ENCODE measurements around the gene INSIG2. TPM values are rescaled to one million over a fixed set of nuclear protein-coding genes. Genes with fewer than 3 reads are reported as not detected.
A peak's percentile ranks its signal among the peaks of the same experiment; 100 is the strongest.

Gene INSIG2
- total and polyA plus RNA-seq, 2 of the 4 experiments (the other 2 are of a cell fraction): 9.1 to 11.7 TPM

GRCh38 chr2:118089139-118089800 is 999 bp downstream of the INSIG2 start:
- Histone ChIP-seq H2BK5ac (ENCODE audit: low read depth, low read length, poor library complexity, severe bottlenecking) (peak overlapping the region; percentile 1), H3K79me1 (ENCODE audit: low read depth in 1 of 2, low read length in 2 of 2) (peaks cover 6 to 31% of the 10 kb centered on the region in 2 experiments; a peak in 2 of 4 replicates), H3K9me1 (ENCODE audit: insufficient read depth, low read length) (no peaks in the 10 kb centered on the region), H4K8ac (ENCODE audit: low read depth in 2 of 2, low read length in 2 of 2) (no peak overlapping the region; a peak in 1 of 4 replicates), H4K5ac (ENCODE audit: low read depth, low read length) (no peak overlapping the region), H2AFZ (replicated peaks; ENCODE audit: low read length, poor library complexity) (no peak overlapping the region), H3K9ac (ENCODE audit: low read depth, low read length) (peak overlapping the region; percentile 44; the same call in 1 of the 2 replicates), H3K14ac (replicated peaks; ENCODE audit: low read depth, low read length) (0 out of 2 replicates have a peak overlapping the region, but pooled peaks have one; percentile 39), H3K18ac (ENCODE audit: low read depth, low read length) (no peak overlapping the region), H4K91ac (ENCODE audit: insufficient read depth, low read depth, low read length) (no peak overlapping the region), H2BK15ac (ENCODE audit: low read depth, low read length) (no peak overlapping the region), H3K4ac (ENCODE audit: low read depth, low read length) (no peak overlapping the region), H4K20me1 (ENCODE audit: insufficient read depth, low read length) (peaks cover 10% of the 10 kb centered on the region; the same call in 1 of the 2 replicates), H3K27ac (ENCODE audit: insufficient read depth, low read length) (no peak overlapping the region), H2BK20ac (ENCODE audit: low read depth, low read length) (no peak overlapping the region), H3K4me1 (ENCODE audit: control insufficient read depth, insufficient read depth, low read length) (peaks cover 1% of the 10 kb centered on the region; the same call in 1 of the 2 replicates), H2BK120ac (ENCODE audit: low read depth, low read length) (no peak overlapping the region), H3K9me3 (ENCODE audit: control insufficient read depth, insufficient read depth, low read length) (no peaks in the 10 kb centered on the region), H3K23ac (ENCODE audit: low read depth, low read length) (0 out of 2 replicates have a peak overlapping the region, but pooled peaks have one; percentile 6), H3K4me2 (ENCODE audit: low read depth, low read length) (peak overlapping the region; percentile 88), H3K4me3 (ENCODE audit: insufficient read depth, low read depth, low read length) (peak overlapping the region; percentile 75), H2AK5ac (ENCODE audit: low read depth, low read length) (no peak overlapping the region), H2AK9ac (replicated peaks; ENCODE audit: low read depth, low read length, poor library complexity) (no peak overlapping the region), H3K56ac (ENCODE audit: extremely low read depth, insufficient read depth, low read length) (no peak overlapping the region), H3K36me3 (ENCODE audit: control insufficient read depth, insufficient read depth, low read length) (no peaks in the 10 kb centered on the region), H3K27me3 (ENCODE audit: control insufficient read depth, insufficient read depth, low read length) (peaks cover 2% of the 10 kb centered on the region; the same call in 1 of the 2 replicates)
- CTCF ChIA-PET: interaction anchor here (1.0 to 1.5 kb wide), 3 partner anchors 11 to 25 kb away, joined by 3 to 4 read pairs (median 3); no protein-coding TSS in a partner anchor
- no TSS peak for BruUV-seq (replicated peaks)
- ATAC-seq (ENCODE audit: low read depth): peak; percentile 54
- dilution Hi-C loops (cut with HindIII; ENCODE audit: low sequenced_read_pairs, unreplicated experiment) (no loop called here), intact Hi-C loops (cut with micrococcal nuclease) (loop anchor here (5.0 kb wide), 1 partner anchor 98 kb away; no protein-coding TSS in a partner anchor), in situ Hi-C loops (cut with MboI; ENCODE audit: low sequenced_read_pairs) (no loop called here)
- POLR2A ChIA-PET (ENCODE audit: unreplicated experiment): interaction anchor here (0.6 kb wide), 1 partner anchor 72 kb away, joined by 6 read pairs; no protein-coding TSS in a partner anchor
- peak; percentile 58 for DNase-seq
- TF ChIP-seq MAFK (IDR thresholded peaks at IDR 0.05; ENCODE audit: low read depth, low read length) (no peak), RFX5 (IDR thresholded peaks at IDR 0.05; ENCODE audit: low read depth, low read length) (no peak), RAD21 (IDR thresholded peaks at IDR 0.05; ENCODE audit: low read length) (no peak), SMC3 (IDR thresholded peaks at IDR 0.05; ENCODE audit: low read depth, low read length) (no peak), CTCF (conservative IDR thresholded peaks at IDR 0.05; ENCODE audit: low read depth, low read length) (no peak), CEBPB (IDR thresholded peaks at IDR 0.05; ENCODE audit: low read depth, low read length) (no peak), MXI1 (IDR thresholded peaks at IDR 0.05; ENCODE audit: borderline replicate concordance, low read depth, low read length) (no peak), RCOR1 (IDR thresholded peaks at IDR 0.05; ENCODE audit: insufficient replicate concordance, low read length) (no peak), BHLHE40 (IDR thresholded peaks at IDR 0.05; ENCODE audit: low read depth, low read length) (no peak), CHD1 (IDR thresholded peaks at IDR 0.05; ENCODE audit: low read depth, low read length) (no peak), FOS (IDR thresholded peaks at IDR 0.05; ENCODE audit: low read depth, low read length) (no peak), NFE2L2 (IDR thresholded peaks at IDR 0.05; ENCODE audit: low read depth, low read length) (no peak), MAZ (IDR thresholded peaks at IDR 0.05; ENCODE audit: borderline replicate concordance, low read depth, low read length) (no peak), POLR2A (IDR thresholded peaks at IDR 0.05; ENCODE audit: low read depth, low read length) (no peak)
- WGBS, 2 experiments (ENCODE audit: extremely low coverage in 2 of 2, insufficient read length in 1 of 2): 0% methylated on average over 5 of the region's 11 CpGs; no CpG with 5 or more reads in 1 of the 2 experiments
